Body of pancreas (tissue), 4 donors: ENCODE measurements around the gene MAP2K7. TPM values are rescaled to one million over a fixed set of nuclear protein-coding genes. Genes with fewer than 3 reads are reported as not detected.

Experiments
- ATAC-seq: fragments of 150-250 bp; one replicate; pipeline ENCODE4 v1.9.1; 2016
- DNase-seq, 4 donors: peaks; one replicate each; pipeline ENCODE4 v3.0.0-alpha.2; 2019
- H3K27ac ChIP-seq, 4 donors: fragments of 200-600 bp; sonication (generic); 1 replicate in 3 of 4; 2 replicates in 1 of 4; pipeline versions ENCODE4 v1.5.1 to v1.6.1; 2016 to 2019; ENCODE audit warnings: mild to moderate bottlenecking in 1 of 4, mixed read lengths in 1 of 4, moderate library complexity in 1 of 4
- H3K27me3 ChIP-seq, 2 donors: fragments of 200-600 bp; sonication (generic); one replicate each; pipeline ENCODE4 v1.6.0; 2016; ENCODE audit warnings: mild to moderate bottlenecking in 1 of 2
- H3K36me3 ChIP-seq, 2 donors: fragments of 200-600 bp; sonication (generic); replicated peaks in 1 of 2; 2 replicates each; pipeline ENCODE4 v1.5.1; 2016; ENCODE audit warnings: low read depth in 2 of 2; ENCODE audit not compliant: insufficient read depth in 1 of 2
- H3K4me1 ChIP-seq: fragments of 200-600 bp; sonication (generic); one replicate; pipeline ENCODE4 v1.6.0; 2016
- H3K4me3 ChIP-seq, 2 donors: fragments of 200-600 bp; sonication (generic); 1 replicate in 1 of 2; 2 replicates in 1 of 2; pipeline ENCODE4 v1.5.1; 2016 to 2019
- H3K9me3 ChIP-seq, 3 donors: fragments of 200-600 bp; sonication (generic); 1 replicate in 2 of 3; 2 replicates in 1 of 3; pipeline ENCODE4 v1.5.1; 2016
- CTCF ChIP-seq, 7 experiments: fragments of 450-650 bp in 4 of 7; fragments of 200-600 bp in 3 of 7; sonication (generic) in 3 of 7; IDR thresholded peaks; one replicate each; pipeline ENCODE4 v1.5.1; 2016 to 2019; ENCODE audit warnings: antibody characterized with exemption in 7 of 7
- POLR2A ChIP-seq, 3 donors: fragments of 450-650 bp; IDR thresholded peaks; one replicate each; pipeline ENCODE4 v1.6.1; 2016; ENCODE audit warnings: antibody characterized with exemption in 3 of 3, mild to moderate bottlenecking in 2 of 3
- WGBS, 2 donors: methylation state at CpG; one replicate each; pipeline ENCODE4 v1.1.5; 2017; 5-methylcytosine and 5-hydroxymethylcytosine counted together
- intact Hi-C: fragments of 100-400 bp; cut with DNase I; formaldehyde crosslinking; loops from one replicate; pipeline ENCODE4 v1.15.1; 2023
- total RNA-seq, 2 donors: library from RNA; depleted of rRNA; stranded (reverse); fragments of >200 nt; gene quantifications; one replicate each; pipeline ENCODE4 v1.1.0, GENCODE V29; 2016

Gene MAP2K7
- total RNA-seq, 2 donors from 2014 or later = 8.0 to 34.9 TPM

GRCh38 chr19:7860714-7861618, 42.7 kb upstream of the MAP2K7 start:
- Histone ChIP-seq H3K27me3 (no peaks in the 10 kb centered on the region), H3K9me3 (no peaks in the 10 kb centered on the region), H3K4me3 (no peak overlapping the region), H3K27ac (no peak overlapping the region), H3K36me3 (no peaks in the 10 kb centered on the region), H3K4me1 (peaks cover 10% of the 10 kb centered on the region)
- intact Hi-C loops = no loop called here
- 84 to 86% methylated on average over 7 to 12 of the region's 14 CpGs for WGBS, 2 donors
- ATAC-seq (no peak), DNase-seq (no peak)
- TF ChIP-seq CTCF (IDR thresholded peaks at IDR 0.05) (no peak), POLR2A (IDR thresholded peaks at IDR 0.05) (no peak)

- DNase-seq = no peak
- no peak overlapping the region for H3K27ac ChIP-seq
- intact Hi-C loops = no loop called here
- 52% methylated on average over 43 of the region's 63 CpGs; no CpG with 5 or more reads in 1 of the 2 donors for WGBS, 2 donors
- peaks cover 10% of the 10 kb centered on the region for H3K4me1 ChIP-seq
- H3K4me3 ChIP-seq = no peak overlapping the region
- no peak for ATAC-seq
- no peaks in the 10 kb centered on the region for H3K27me3 ChIP-seq
- no peak for TF ChIP-seq CTCF (IDR thresholded peaks at IDR 0.05)
- no peak for TF ChIP-seq POLR2A (IDR thresholded peaks at IDR 0.05)
- H3K9me3 ChIP-seq = no peaks in the 10 kb centered on the region
- H3K36me3 ChIP-seq = no peaks in the 10 kb centered on the region
Measured at GRCh38 chr19:7861619-7862412, 41.9 kb upstream of the MAP2K7 start.

- H3K27ac ChIP-seq = no peak overlapping the region
- ATAC-seq (peak; percentile 34), DNase-seq (peak; percentile 43 to 54 (median 52))
- TF ChIP-seq CTCF (IDR thresholded peaks at IDR 0.05) (no peak), POLR2A (IDR thresholded peaks at IDR 0.05) (no peak)
- H3K9me3 ChIP-seq = no peaks in the 10 kb centered on the region
- WGBS, 2 donors = 40 to 42% methylated on average over 7 to 22 of the region's 67 CpGs
- H3K4me3 ChIP-seq = no peak overlapping the region
- H3K4me1 ChIP-seq = peaks cover 10% of the 10 kb centered on the region
- no peaks in the 10 kb centered on the region for H3K36me3 ChIP-seq
- intact Hi-C loops = no loop called here
- H3K27me3 ChIP-seq = no peaks in the 10 kb centered on the region
Measured at GRCh38 chr19:7862413-7862951, 41.2 kb upstream of the MAP2K7 start.

DNA sequence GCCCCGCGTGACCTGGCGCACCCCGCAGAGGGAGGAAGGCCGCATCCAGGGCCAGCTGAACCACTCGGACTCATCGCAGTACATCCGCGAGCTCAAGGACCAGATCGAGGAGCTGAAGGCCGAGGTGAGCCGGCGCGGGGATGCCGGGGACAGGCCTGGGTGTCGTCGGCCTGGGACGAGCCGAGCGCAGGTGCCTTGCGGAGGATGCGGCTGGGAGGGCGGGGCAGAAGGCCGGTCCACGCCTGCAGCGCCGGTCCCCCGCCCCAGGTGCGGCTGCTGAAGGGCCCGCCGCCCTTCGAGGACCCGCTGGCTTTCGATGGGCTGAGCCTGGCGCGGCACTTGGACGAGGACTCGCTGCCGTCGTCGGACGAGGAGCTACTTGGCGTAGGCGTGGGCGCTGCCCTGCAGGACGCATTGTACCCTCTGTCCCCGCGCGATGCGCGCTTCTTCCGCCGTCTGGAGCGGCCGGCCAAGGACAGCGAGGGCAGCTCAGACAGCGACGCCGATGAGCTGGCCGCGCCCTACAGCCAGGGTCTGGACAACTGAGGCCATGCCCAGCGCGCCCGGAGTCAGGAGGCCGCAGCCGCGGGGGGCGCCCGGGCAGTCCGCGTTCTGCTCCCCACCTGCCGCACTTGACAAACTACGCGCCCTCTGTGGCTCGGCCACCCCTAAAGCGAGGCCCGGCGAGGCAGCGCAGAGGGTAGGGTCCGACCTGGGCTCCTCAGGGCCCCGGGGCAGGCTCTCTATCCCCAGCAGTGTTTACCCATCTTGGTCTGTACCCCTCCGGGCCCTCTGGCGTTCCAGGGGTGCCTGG, 40.3 kb upstream of the MAP2K7 start:
- Histone ChIP-seq H3K4me3 (no peak overlapping the region), H3K9me3 (no peaks in the 10 kb centered on the region), H3K36me3 (no peaks in the 10 kb centered on the region), H3K27ac (no peak overlapping the region), H3K27me3 (no peaks in the 10 kb centered on the region), H3K4me1 (peaks cover 12% of the 10 kb centered on the region)
- DNase-seq (no peak), ATAC-seq (no peak)
- 81 to 90% methylated on average over 57 to 60 of the region's 83 CpGs for WGBS, 2 donors
- TF ChIP-seq POLR2A (IDR thresholded peaks at IDR 0.05) = no peak
- TF ChIP-seq CTCF (IDR thresholded peaks at IDR 0.05) = no peak
- intact Hi-C loops = no loop called here
